Measurements from ENCODE around the gene LPCAT3. TPM values are rescaled to one million over a fixed set of nuclear protein-coding genes. Genes with fewer than 3 reads are reported as not detected.
"Not testable (repeated sequence)": the region's sequence is repeated elsewhere in the genome, so short reads cannot be mapped to it uniquely, and the experiment has no call there.

Gene LPCAT3
- total RNA-seq, 1 donor from 2014 or later = 12.5 TPM

- Histone ChIP-seq H3K27me3 (ENCODE audit: control insufficient read depth, insufficient read depth, low read length) (no peaks in the 10 kb centered on the region), H3K4me3 (ENCODE audit: low read depth, low read length) (no peak overlapping the region), H3K36me3 (ENCODE audit: control insufficient read depth, insufficient read depth, low read length) (no peaks in the 10 kb centered on the region)
- TF ChIP-seq CTCF (IDR thresholded peaks at IDR 0.05; ENCODE audit: insufficient read depth, low read length, poor library complexity, severe bottlenecking) = no peak
- DNase-seq (ENCODE audit: low read depth) = no peak
Measured at GRCh38 chr12:7012024-7012607, 6.2 kb downstream of the LPCAT3 start.

GRCh38 chr12:7011398-7011797 is 6.9 kb downstream of the LPCAT3 start:
- DNase-seq (ENCODE audit: low read depth); H3K4me3 ChIP-seq (ENCODE audit: low read depth, low read length); H3K36me3 ChIP-seq (ENCODE audit: control insufficient read depth, insufficient read depth, low read length); H3K27me3 ChIP-seq (ENCODE audit: control insufficient read depth, insufficient read depth, low read length): not testable (repeated sequence)

GRCh38 chr12:7009512-7009911 is 8.8 kb downstream of the LPCAT3 start:
- H3K4me3 ChIP-seq (ENCODE audit: low read depth, low read length) = no peak overlapping the region
- no peak for DNase-seq (ENCODE audit: low read depth)
- H3K36me3 ChIP-seq (ENCODE audit: control insufficient read depth, insufficient read depth, low read length) = no peaks in the 10 kb centered on the region
- TF ChIP-seq CTCF (IDR thresholded peaks at IDR 0.05; ENCODE audit: insufficient read depth, low read length, poor library complexity, severe bottlenecking) = no peak
- no peaks in the 10 kb centered on the region for H3K27me3 ChIP-seq (ENCODE audit: control insufficient read depth, insufficient read depth, low read length)

- no peak for TF ChIP-seq CTCF (IDR thresholded peaks at IDR 0.05; ENCODE audit: insufficient read depth, low read length, poor library complexity, severe bottlenecking)
- H3K36me3 ChIP-seq (ENCODE audit: control insufficient read depth, insufficient read depth, low read length) = no peaks in the 10 kb centered on the region
- DNase-seq (ENCODE audit: low read depth) = no peak
- no peaks in the 10 kb centered on the region for H3K27me3 ChIP-seq (ENCODE audit: control insufficient read depth, insufficient read depth, low read length)
- H3K4me3 ChIP-seq (ENCODE audit: low read depth, low read length) = no peak overlapping the region
Measured at GRCh38 chr12:7008864-7009263, 9.4 kb downstream of the LPCAT3 start.

- Histone ChIP-seq H3K36me3 (ENCODE audit: control insufficient read depth, insufficient read depth, low read length) (no peaks in the 10 kb centered on the region), H3K27me3 (ENCODE audit: control insufficient read depth, insufficient read depth, low read length) (no peaks in the 10 kb centered on the region), H3K4me3 (ENCODE audit: low read depth, low read length) (no peak overlapping the region)
- DNase-seq (ENCODE audit: low read depth) = no peak
- no peak for TF ChIP-seq CTCF (IDR thresholded peaks at IDR 0.05; ENCODE audit: insufficient read depth, low read length, poor library complexity, severe bottlenecking)
Measured at GRCh38 chr12:7006639-7007038, 11.6 kb downstream of the LPCAT3 start.

GRCh38 chr12:7005311-7005710 is 13.0 kb downstream of the LPCAT3 start:
- H3K36me3 ChIP-seq (ENCODE audit: control insufficient read depth, insufficient read depth, low read length) = no peaks in the 10 kb centered on the region
- no peak overlapping the region for H3K4me3 ChIP-seq (ENCODE audit: low read depth, low read length)
- DNase-seq (ENCODE audit: low read depth) = no peak
- TF ChIP-seq CTCF (IDR thresholded peaks at IDR 0.05; ENCODE audit: insufficient read depth, low read length, poor library complexity, severe bottlenecking) = no peak
- no peaks in the 10 kb centered on the region for H3K27me3 ChIP-seq (ENCODE audit: control insufficient read depth, insufficient read depth, low read length)
